GM19099 (cell line): Measurements from ENCODE around the gene OVOL3.

Source experiments
- POLR2A ChIP-seq: IDR thresholded peaks from 3 replicates; pipeline ENCODE4 v1.6.1; 2011; ENCODE audit warnings: low read depth; ENCODE audit not compliant: insufficient read length; ENCODE audit errors: extremely low read depth

OVOL3 gene

GRCh38 chr19:36092566-36092965 is 18.4 kb upstream of the OVOL3 start:
- no peak for TF ChIP-seq POLR2A

GRCh38 chr19:36093146-36093662 is 17.7 kb upstream of the OVOL3 start:
- TF ChIP-seq POLR2A: no peak

GRCh38 chr19:36093687-36094086 is 17.3 kb upstream of the OVOL3 start:
- TF ChIP-seq POLR2A: no peak

GRCh38 chr19:36097036-36097435 is 13.9 kb upstream of the OVOL3 start:
- no peak for TF ChIP-seq POLR2A

DNA sequence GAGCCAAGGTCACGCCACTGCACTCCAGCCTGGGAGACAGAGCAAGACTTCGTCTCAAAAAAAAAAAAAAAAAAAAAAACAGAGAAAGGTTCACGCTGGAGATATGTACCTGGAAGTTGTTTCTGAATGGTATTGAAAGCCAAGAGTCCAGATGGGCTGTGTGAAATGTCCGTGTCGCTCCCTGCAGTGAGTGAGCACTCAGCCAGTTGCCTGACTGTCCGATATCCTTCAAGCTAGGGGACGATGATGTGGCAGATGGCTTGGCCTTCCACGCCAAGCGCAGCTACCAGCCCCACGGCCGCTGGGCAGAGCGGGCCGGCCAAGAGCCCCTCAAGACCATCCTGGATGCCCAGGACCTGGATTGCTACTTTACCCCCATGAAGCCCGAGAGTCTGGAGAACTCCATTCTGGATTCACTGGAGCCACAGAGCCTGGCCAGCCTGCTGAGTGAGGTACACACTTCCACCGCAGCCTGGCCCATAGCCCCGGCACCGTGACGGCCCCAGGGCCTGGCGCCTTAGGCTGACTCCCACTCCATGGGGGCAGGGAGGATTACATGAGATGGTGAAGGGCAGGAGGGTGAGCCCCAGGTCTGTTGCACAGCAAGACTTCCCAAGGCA is 11.7 kb upstream of the OVOL3 start:
- no peak for TF ChIP-seq POLR2A

DNA sequence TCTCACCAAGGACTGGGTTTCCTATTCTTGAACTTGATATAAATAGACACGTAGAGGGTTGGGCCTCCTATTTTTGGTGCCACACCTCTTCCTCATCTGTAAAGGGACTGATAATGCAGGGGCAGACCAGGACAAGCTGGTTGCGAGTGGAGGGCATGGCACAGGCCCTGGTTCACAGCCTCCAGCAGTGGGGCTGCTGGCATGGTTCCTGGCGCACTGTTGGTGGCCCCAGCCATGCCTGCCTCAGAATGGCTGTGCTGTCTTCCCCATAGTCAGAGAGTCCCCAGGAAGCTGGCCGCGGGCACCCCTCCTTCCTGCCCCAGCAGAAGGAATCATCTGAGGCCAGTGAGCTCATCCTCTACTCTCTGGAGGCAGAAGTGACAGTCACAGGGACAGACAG is 10.5 kb upstream of the OVOL3 start:
- no peak for TF ChIP-seq POLR2A

DNA sequence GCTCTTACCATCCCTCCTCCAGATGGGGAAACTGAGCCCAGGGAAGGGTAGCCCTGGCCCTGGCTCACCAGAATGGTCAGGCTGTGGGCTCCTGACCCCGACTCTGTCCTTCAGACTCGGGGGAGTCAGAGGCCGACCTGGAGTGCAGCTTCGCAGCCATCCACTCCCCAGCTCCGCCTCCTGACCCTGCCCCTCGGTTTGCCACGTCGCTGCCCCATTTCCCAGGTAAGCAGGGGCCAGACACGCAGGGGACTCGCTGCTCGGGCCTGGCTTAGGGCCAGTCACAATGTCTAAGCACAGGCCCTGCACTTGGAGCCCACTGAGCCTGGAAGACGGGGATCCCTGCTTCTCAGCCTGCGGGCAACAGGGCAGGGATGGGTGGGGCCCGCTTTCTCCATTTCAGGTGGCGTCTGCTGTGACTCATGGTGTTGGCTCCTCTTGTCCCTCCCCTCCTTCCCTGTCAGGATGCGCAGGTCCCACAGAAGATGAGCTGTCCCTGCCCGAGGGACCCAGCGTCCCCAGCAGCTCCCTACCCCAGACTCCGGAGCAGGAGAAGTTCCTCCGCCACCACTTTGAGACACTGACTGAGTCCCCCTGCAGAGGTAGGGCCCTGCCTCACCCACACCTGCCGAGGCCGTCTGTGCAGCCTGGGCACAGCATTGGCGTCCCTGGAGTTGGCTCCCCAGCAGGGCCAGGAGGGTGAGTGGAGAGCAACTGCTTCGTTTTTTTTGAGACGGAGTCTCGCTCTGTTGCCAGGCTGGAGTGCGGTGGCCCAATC is 9.2 kb upstream of the OVOL3 start:
- TF ChIP-seq POLR2A: no peak

DNA sequence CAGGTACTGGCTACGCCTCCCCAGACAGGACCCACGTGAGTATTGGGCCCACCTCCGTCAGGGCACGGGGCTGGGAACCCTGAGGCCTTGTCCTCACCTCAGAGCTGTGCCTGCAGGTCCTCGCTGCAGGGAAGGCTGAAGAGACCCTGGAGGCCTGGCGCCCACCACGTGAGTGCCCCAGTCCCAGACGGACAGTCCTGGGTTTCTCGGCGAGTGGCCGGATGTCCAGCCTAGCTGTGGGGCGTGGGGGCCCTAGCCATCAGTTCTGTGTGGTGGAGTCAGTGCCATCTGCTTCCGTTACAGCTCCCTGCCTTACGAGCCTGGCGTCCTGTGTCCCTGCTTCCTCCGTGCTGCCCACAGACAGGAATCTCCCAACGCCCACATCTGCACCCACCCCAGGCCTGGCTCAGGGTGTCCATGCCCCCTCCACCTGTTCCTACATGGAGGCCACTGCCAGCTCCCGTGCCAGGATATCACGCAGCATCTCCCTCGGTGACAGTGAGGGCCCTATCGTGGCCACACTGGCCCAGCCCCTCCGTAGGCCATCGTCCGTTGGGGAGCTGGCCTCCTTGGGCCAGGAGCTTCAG is 7.8 kb upstream of the OVOL3 start:
- no peak for TF ChIP-seq POLR2A

- no peak for TF ChIP-seq POLR2A
Measured at GRCh38 chr19:36103842-36104552, 6.9 kb upstream of the OVOL3 start.

DNA sequence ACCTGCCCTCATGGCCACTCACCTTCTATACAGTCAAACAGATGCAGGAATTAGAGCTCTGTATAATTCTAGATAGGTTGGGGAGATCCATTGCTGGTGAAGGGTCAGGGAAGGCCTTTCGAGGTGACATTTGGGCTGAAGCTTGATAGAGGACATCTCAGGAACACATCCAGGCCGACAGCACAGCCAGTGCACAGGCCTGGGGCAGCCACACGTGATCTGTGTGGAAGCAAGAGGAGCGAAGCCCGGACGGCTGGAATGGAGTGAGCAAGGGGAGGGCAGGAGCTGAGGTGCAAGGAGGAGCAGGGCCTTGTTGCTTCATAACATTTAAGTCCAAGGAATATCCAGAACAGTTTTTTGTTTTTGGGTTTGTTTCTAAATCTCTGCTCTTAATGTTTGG is 4.5 kb upstream of the OVOL3 start:
- TF ChIP-seq POLR2A: no peak

GRCh38 chr19:36106991-36107390 is 4.0 kb upstream of the OVOL3 start:
- no peak for TF ChIP-seq POLR2A

DNA sequence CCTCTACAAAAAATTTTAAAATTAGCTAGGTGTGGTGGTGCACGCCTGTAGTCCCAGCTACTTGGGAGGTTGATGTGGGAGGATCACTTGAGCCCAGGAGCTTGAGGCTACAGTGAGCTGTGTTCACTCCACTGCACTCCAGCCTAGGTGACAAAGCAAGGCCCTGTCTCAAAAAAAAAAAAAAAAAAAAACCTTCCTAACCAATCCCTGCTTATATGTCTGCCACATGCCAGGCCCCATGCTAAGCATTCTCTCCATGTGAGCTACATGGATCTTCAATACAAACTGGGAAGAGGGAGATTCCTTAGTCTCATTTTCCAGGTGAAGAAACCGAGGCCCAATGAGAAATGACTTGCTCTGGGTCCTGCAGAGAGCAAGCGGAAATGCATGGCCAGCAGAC is 2.3 kb upstream of the OVOL3 start:
- no peak for TF ChIP-seq POLR2A

DNA sequence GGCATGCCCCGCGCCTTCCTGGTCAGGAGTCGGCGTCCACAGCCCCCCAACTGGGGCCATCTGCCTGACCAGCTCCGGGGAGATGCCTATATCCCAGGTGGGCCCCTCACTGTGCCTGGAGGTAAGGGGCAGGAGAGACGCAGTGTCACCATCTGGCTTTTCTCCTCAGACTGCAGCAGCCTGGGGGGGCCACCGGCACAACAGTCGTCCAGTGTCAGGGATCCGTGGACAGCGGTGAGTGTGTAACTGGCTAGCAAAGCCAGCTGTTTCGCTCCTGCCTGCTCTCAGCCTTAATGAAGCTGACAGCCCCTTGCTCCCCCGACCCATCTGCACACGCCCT is 227 bp downstream of the OVOL3 start:
- no peak for TF ChIP-seq POLR2A

DNA sequence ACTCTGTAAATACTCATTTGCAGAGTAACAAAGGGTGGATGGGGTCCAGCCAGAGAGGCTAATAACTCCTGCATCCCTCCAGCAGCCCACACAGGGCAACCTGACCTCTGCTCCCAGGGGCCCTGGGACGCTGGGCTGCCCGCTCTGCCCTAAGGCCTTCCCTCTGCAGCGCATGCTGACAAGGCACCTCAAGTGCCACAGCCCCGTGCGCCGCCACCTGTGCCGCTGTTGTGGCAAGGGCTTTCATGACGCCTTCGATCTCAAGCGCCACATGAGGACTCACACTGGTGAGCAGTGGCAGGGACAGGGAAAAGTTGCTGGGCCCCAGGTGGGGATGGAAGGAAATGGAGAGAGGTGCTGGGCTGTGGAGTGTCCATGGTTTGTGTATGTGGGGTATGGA is 1.7 kb downstream of the OVOL3 start:
- TF ChIP-seq POLR2A: no peak

GRCh38 chr19:36113425-36113824 is 2.5 kb downstream of the OVOL3 start:
- no peak for TF ChIP-seq POLR2A
